Liver (tissue), 3 donors: ENCODE data around the gene CHN1.

ENCODE experiments used
- EGR1 ChIP-seq, 2 donors: IDR thresholded peaks; 2 replicates each; pipeline ENCODE4 v1.6.1; 2016 to 2018; ENCODE audit warnings: antibody characterized with exemption in 2 of 2, low read depth in 2 of 2
- FOXA1 ChIP-seq: IDR thresholded peaks from 2 replicates; pipeline ENCODE4 v1.6.1; 2016; ENCODE audit warnings: antibody characterized with exemption
- GABPA ChIP-seq, 2 donors: IDR thresholded peaks in 1 of 2; conservative IDR thresholded peaks in 1 of 2; 2 replicates each; pipeline ENCODE4 v1.6.1; 2016; ENCODE audit warnings: antibody characterized with exemption in 2 of 2, mild to moderate bottlenecking in 1 of 2, moderate library complexity in 1 of 2
- JUND ChIP-seq, 2 donors: IDR thresholded peaks; 2 replicates each; pipeline ENCODE4 v1.6.1; 2016; ENCODE audit warnings: antibody characterized with exemption in 2 of 2
- RAD21 ChIP-seq, 2 donors: IDR thresholded peaks; 2 replicates each; pipeline ENCODE4 v1.6.1; 2016; ENCODE audit warnings: antibody characterized with exemption in 2 of 2, mild to moderate bottlenecking in 2 of 2
- SP1 ChIP-seq: IDR thresholded peaks from 2 replicates; pipeline ENCODE4 v1.6.1; 2018; ENCODE audit warnings: antibody characterized with exemption, mild to moderate bottlenecking
- TAF1 ChIP-seq: conservative IDR thresholded peaks from 2 replicates; pipeline ENCODE4 v1.6.1; 2016; ENCODE audit warnings: antibody characterized with exemption, mild to moderate bottlenecking
- YY1 ChIP-seq: IDR thresholded peaks from 2 replicates; pipeline ENCODE4 v1.6.1; 2016; ENCODE audit warnings: antibody characterized with exemption, mild to moderate bottlenecking
- ZBTB33 ChIP-seq: IDR thresholded peaks from 2 replicates; pipeline ENCODE4 v1.6.1; 2016; ENCODE audit warnings: antibody characterized with exemption
- TF ChIP-seq, protein P1 (sequence below): IDR thresholded peaks from 2 replicates; pipeline ENCODE4 v1.6.1; 2016; ENCODE audit warnings: antibody characterized with exemption
- TF ChIP-seq, protein P2 (sequence below): fragments of 150-350 bp; IDR thresholded peaks from 2 replicates; pipeline ENCODE4 v1.5.1; 2017; ENCODE audit warnings: improper control_type of control experiment, low read depth, low read length; ENCODE audit not compliant: missing input control
- TF ChIP-seq, protein P3 (sequence below): IDR thresholded peaks from 2 replicates; pipeline ENCODE4 v1.6.1; 2016; ENCODE audit warnings: antibody characterized with exemption
- TF ChIP-seq, protein P4 (sequence below): IDR thresholded peaks from 2 replicates; pipeline ENCODE4 v1.6.1; 2016; ENCODE audit warnings: antibody characterized with exemption, mild to moderate bottlenecking
- donor health status: healthy.
- donor health status: healthy.

GRCh38 chr2:174786066-174786725 is 219.0 kb downstream of the CHN1 start:
- TF ChIP-seq, protein P1, sequence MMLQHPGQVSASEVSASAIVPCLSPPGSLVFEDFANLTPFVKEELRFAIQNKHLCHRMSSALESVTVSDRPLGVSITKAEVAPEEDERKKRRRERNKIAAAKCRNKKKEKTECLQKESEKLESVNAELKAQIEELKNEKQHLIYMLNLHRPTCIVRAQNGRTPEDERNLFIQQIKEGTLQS = no peak
- TF ChIP-seq, protein P2, sequence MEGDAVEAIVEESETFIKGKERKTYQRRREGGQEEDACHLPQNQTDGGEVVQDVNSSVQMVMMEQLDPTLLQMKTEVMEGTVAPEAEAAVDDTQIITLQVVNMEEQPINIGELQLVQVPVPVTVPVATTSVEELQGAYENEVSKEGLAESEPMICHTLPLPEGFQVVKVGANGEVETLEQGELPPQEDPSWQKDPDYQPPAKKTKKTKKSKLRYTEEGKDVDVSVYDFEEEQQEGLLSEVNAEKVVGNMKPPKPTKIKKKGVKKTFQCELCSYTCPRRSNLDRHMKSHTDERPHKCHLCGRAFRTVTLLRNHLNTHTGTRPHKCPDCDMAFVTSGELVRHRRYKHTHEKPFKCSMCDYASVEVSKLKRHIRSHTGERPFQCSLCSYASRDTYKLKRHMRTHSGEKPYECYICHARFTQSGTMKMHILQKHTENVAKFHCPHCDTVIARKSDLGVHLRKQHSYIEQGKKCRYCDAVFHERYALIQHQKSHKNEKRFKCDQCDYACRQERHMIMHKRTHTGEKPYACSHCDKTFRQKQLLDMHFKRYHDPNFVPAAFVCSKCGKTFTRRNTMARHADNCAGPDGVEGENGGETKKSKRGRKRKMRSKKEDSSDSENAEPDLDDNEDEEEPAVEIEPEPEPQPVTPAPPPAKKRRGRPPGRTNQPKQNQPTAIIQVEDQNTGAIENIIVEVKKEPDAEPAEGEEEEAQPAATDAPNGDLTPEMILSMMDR = no peak
- no peak for TF ChIP-seq FOXA1
- TF ChIP-seq, protein P3, sequence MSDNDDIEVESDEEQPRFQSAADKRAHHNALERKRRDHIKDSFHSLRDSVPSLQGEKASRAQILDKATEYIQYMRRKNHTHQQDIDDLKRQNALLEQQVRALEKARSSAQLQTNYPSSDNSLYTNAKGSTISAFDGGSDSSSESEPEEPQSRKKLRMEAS = no peak
- no peak for TF ChIP-seq TAF1
- TF ChIP-seq JUND (IDR thresholded peaks at IDR 0.05) = no peak
- no peak for TF ChIP-seq RAD21 (IDR thresholded peaks at IDR 0.05)
- no peak for TF ChIP-seq YY1
- no peak for TF ChIP-seq ZBTB33
- TF ChIP-seq, protein P4, sequence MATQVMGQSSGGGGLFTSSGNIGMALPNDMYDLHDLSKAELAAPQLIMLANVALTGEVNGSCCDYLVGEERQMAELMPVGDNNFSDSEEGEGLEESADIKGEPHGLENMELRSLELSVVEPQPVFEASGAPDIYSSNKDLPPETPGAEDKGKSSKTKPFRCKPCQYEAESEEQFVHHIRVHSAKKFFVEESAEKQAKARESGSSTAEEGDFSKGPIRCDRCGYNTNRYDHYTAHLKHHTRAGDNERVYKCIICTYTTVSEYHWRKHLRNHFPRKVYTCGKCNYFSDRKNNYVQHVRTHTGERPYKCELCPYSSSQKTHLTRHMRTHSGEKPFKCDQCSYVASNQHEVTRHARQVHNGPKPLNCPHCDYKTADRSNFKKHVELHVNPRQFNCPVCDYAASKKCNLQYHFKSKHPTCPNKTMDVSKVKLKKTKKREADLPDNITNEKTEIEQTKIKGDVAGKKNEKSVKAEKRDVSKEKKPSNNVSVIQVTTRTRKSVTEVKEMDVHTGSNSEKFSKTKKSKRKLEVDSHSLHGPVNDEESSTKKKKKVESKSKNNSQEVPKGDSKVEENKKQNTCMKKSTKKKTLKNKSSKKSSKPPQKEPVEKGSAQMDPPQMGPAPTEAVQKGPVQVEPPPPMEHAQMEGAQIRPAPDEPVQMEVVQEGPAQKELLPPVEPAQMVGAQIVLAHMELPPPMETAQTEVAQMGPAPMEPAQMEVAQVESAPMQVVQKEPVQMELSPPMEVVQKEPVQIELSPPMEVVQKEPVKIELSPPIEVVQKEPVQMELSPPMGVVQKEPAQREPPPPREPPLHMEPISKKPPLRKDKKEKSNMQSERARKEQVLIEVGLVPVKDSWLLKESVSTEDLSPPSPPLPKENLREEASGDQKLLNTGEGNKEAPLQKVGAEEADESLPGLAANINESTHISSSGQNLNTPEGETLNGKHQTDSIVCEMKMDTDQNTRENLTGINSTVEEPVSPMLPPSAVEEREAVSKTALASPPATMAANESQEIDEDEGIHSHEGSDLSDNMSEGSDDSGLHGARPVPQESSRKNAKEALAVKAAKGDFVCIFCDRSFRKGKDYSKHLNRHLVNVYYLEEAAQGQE = no peak
- TF ChIP-seq EGR1 (IDR thresholded peaks at IDR 0.05; ENCODE audit: low read depth in 2 of 2) = no peak
- no peak for TF ChIP-seq SP1
- no peak for TF ChIP-seq GABPA (IDR thresholded peaks at IDR 0.05 in 1 of 2, conservative IDR thresholded peaks at IDR 0.05 in 1 of 2)
